ENCODE results near the gene NDUFB5.
"Not testable (repeated sequence)": the region's sequence is repeated elsewhere in the genome, so short reads cannot be mapped to it uniquely, and the experiment has no call there.

NDUFB5 gene

DNA sequence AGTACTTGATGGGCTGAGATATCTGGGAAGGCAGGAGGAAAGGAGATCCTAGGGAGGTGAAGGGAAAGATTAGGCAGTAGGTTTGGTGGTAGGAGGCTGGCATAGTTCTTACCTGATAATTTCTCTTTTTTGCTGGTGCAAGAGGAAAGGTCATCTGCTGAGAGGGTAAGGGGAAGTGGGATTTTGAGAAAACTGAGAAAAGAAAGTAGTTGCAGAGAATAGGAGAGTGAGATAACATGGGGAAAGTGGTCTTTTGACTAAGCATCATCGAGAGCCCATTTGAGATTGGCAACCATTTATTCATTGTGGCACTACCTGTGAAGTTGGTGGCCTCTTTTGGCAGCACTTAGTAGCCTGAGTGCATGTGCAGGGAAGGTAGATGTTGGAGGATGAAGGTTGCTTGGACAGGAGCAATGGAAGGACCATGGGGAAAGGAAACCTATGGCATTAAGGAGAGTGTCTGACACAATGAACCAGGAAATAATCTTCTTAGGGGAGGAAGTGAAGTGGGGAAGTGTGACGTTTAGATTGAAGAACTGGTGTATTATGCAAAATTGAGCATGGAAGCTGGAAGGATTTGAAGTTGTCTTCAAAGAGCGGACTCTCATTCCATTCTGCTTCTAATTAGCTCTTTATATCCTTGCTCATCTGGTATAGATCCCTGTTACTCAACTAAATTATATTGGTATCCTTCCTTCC, 26.3 kb downstream of the NDUFB5 start:
- DNase-seq (ENCODE audit: low read depth), result no peak

DNA sequence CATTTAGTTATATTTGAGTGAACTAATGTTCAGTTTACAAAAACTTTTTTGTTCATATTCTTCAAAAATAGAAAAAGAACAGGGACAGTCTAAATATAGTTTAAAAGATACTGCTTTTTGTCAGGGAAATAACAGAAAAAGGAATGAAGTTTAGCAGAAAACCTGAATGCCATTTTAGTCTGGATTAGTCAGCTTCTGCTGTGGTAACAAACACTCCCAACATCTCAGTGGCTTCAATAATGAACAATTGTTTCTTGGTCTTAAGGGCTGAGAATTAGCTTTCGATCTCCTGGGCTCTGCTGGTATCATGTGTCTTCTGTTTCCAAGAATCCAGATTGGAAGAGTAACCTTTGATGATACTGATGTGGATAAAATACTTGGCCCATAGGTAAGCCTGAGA, 35.9 kb downstream of the NDUFB5 start:
- no peak for DNase-seq (ENCODE audit: low read depth)

DNA sequence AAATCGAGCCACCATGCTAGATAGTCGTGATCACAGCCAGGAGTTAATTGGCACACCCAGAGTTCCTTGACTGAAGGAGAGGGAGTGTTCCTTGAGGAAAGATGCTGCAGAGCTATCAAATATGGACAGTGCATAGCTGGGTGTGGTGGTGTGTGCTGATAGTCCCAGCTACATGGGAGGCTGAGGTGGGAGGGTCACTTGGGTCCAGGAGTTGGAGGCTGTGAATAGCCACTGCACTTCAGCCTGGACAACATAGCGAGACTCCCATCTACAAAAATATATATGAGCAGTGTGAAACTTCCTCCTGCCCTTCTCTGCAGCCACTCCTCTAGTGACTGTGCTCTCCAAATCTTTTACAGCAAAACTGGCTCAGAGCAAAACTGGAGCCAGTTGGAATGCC, 38.3 kb downstream of the NDUFB5 start:
- DNase-seq (ENCODE audit: low read depth), result no peak

DNA sequence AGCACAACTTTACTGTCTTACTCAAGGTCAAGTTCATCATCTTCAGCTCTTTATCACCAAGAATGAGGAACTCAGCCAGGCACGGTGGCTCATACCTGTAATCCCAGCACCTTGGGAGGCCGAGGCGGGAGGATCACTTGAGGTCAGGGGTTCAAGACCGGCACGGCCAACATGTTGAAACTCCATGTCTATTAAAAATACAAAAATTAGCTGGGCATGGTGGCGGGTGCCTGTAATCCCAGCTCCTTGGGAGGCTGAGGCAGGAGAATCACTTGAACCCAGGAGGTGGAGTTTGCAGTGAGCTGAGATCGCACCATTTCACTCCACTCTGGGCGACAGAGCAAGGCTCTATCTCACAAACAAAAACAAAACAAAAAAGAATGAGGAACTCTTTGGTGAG, 39.2 kb downstream of the NDUFB5 start:
- DNase-seq (ENCODE audit: low read depth), result not testable (repeated sequence)

DNA sequence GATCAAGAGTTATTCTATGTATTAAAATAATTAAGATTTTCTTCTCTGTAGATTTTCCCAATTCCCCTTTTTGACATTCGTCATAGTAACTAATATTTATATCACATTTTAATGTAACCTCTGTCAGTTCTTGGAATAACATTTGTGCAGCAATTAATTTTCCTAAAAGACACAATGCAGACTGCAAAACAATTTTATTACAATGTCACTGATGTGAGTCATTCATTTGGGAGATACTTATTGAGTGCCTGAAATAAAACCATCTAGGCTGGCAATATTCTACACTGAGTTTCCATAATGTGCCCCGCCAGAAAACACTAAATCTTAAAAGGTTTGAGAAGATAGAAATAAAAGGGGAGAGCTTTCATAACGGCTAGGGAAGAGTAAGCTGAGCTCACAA, 41.6 kb downstream of the NDUFB5 start:
- no peak for DNase-seq (ENCODE audit: low read depth)

DNA sequence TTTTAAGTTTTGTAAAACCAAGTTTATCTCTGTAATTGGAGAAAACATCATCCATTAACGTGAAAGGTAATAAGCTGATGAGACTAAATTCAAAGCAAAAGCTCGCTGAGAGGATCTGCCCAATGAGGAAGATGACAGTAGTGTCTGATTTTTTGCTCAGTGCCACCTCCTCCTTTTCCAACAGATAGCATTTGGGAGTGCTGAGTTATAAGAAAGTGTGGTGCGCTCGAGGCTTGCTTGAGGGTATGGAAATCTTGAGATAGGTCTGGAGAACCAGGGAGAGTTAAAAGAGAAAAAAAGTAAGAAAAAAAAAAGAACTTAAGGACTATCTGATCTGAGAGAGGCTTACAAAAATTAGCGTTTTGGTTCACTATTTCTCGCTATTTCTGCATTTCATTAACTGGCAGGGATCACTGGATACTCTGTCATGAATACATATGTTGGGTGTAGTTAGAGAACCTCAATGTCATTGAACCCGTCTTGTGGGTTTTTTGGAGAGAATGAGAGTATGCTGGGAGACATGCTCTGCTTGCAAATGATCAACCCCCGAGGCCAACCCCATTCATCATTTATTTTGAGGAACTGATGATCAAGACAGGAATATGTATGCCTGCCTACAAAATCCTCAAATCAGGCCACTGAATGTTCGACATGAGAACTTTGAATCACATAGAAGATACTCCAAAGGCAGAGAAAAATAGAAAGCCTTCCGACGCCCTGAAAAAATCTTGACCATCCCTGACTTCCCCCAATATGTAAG, 47.3 kb downstream of the NDUFB5 start:
- no peak for DNase-seq (ENCODE audit: low read depth)

DNA sequence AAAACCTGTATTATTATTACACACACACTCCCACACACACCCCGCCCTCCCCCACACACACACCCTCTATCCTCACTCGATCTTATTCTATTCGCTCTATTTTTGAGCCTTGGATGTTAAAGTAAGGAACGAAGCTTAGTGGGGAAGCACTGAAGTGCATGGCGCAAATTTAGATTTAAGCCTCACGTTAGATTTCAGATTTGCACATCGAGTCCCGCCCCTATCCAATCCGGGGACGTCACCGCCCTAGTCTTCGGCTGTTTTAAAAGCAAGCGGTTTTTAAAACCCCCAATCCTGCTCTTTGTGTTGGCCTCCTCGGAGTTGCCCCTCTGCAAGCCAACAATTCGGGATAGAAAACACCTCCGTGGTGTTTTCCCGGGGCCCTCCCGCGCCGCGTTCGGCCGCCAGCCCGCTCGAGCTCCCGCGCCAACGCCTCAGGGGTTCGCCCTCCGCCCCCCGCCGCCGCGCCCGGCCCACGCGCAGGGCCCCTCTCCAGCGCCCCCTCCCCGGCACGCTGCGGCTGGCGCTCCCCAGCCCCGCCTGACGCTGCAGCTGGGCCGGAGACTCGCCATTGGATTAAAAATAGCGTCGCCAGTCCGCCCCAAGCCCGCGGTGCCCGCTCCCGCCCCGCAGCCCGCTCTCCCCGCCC, 48.0 kb downstream of the NDUFB5 start, which contains the start of gene USP13:
USP13 (plus strand) TSS at position 594 of the 649 bp plus-strand sequence. CDS start 186 bp downstream, outside the sequence.
- DNase-seq (ENCODE audit: low read depth), result peak; percentile 47

DNA sequence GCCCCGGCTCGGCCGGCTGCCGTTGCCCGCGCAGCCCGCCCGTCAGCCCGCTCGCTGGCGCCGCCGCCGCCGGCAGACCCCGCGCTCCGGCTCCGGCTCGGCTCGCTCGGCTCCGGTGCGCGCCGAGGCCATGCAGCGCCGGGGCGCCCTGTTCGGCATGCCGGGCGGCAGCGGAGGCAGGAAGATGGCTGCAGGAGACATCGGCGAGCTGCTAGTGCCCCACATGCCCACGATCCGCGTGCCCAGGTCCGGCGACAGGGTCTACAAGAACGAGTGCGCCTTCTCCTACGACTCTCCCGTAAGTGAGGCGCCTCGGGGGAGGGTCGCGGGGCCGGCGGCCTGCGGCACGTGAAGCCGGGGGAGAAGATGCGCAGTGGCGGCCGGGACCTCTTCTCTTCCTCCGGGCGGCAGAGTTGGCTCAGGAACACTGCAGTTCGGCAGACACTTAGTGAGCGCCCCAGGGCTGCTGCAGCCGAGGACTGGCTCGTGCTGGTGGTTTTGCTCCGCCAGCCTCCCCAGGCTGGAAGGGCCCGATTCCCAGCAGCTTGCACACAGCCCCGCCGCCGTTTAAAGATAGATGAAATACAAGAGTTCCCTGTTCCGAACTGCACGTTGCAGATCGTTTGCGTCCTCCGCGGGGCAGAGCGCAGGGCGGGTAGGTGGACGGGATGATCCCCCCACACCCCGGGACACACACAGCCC, 48.7 kb downstream of the NDUFB5 start:
- peak; percentile 53 for DNase-seq (ENCODE audit: low read depth)

DNA sequence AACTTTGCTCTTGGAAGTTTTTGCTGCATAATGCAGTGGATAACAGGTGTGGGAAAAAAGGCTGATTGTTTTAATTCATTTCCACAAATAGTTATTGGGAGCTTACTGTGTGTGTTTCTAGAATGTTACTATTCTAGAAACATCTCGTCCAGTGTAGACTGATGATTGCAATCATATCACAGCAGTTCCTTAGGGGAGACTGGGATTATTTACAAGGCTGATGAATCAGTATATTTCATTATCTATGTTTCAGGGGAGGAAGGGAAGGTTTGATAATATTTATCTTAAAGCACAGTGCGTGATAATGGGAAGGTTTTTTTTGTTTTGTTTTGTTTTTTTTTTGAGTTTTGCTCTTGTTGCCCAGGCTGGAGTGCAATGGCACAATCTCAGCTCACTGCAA, 50.6 kb downstream of the NDUFB5 start:
- no peak for DNase-seq (ENCODE audit: low read depth)

DNA sequence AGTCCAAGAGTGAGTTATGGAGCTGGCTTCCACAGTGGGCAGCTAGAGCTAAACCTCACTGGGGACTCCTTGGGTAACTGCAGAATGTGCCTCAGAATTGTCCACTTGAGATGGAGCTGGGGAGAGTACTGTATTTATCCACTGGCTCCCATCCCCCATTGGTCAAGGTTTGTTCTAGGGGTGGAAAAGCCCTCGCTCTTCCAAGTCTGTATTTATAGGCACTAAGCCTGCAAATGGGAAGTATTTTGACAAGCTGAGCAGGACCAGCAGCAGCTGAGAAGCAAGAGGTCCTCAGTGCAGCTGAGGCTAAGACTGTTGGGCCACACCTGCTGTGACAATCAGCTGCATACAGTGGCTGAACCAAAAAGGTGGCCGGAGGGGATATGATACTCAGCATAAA, 54.0 kb downstream of the NDUFB5 start:
- DNase-seq (ENCODE audit: low read depth), result no peak

DNA sequence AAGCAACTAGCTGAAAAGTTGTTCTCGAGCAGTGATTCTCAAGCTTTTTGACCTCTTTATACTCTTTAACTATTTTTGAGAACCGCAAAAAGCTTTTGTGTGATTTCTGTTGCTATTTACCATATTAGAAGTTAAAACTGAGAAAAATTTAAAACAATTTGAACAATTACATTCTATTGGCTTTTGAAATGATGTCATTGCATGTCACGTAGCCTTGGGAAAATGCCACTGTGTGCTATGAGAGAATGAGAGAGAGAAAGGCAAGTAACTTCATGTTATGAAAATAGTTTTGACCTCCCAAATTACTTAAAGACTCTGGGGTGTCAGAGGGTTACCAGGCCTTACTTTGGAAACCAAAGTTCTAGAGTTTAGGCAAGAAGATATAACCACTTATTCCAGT, 56.3 kb downstream of the NDUFB5 start:
- DNase-seq (ENCODE audit: low read depth), result no peak

DNA sequence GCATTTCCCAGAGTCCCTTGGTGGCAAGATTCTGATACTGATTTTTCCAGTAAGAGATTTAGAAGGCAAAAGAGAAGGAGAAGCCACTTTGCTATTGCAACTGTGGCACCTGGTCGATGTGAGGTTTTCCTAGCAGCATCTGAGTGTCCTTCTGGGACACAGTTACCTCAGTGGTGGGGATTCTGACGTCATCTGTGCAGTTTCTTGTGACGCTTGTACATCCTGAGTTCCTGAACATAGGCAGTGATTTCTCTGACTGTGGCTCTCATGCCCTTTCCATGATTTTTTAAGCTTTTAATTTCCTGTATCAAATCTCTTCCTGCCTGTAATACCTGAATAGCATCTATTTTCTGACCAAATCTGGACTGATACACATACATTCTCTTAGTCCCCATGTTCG, 57.2 kb downstream of the NDUFB5 start:
- DNase-seq (ENCODE audit: low read depth), result no peak

DNA sequence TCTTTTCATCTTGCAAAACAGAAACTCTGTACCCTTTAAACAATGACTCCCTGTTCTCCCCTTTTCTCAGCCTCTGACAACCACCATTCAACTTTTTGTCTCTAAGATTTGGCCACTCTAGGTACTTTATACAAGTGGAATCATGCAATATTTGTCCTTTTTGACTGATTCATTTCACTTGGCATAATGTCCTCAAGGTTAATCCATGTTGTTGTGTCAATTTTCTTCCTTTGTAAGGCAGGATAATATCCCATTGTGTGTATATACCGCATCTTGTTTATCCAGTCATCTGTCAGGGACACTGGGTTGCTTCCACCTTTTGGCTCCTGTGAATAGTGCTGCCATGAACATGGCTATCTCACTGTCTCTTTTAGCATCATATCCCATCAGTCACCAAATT, 58.5 kb downstream of the NDUFB5 start:
- no peak for DNase-seq (ENCODE audit: low read depth)

DNA sequence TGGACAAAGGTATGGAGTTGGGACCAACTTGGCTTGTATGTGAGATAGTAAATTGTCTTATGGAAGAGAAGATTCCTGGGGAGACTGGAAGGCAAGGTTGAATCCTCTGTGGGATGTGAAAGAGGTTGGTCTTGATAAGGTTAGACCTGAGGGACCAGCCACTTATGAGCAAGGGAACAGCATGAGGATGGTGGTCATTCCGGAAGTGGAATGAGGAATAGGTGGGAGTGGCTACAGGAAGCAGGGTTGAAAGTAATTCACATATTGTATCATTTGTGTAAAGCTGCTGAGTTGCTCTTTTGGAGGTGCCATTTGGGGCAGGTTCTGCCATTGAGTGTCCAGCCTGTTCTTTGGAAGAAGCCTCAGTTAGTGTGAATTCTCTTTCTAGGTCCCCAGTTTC, 61.4 kb downstream of the NDUFB5 start:
- no peak for DNase-seq (ENCODE audit: low read depth)

DNA sequence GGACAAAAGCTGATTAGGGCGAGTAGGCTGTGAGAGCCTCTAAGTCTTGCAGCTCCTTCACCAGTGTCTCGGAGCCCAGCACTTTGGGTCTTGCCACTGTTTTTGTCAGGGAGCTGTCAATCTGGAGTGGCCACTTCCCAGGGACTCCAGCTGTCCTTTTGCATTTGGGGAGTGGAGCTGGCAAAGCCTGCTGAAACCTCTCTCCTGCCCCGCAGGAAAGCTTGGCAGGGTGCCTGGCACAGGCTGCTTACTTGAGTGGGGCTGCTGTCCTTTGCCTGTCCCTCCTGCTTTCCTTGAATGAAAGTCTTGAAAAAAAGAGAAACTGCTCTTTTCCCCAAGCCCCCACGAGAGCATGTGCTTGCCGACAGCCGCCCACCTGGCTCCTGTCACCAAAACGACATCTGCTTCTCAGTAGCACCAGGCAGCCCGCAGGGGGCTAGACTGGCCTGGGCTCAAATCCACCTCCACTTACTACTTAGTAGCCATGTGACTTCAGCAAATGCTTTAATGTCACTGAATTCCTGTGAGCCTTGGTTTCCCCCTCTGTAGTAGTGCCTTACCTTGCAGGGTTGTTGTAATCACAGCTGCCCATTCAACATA, 61.9 kb downstream of the NDUFB5 start:
- no peak for DNase-seq (ENCODE audit: low read depth)

DNA sequence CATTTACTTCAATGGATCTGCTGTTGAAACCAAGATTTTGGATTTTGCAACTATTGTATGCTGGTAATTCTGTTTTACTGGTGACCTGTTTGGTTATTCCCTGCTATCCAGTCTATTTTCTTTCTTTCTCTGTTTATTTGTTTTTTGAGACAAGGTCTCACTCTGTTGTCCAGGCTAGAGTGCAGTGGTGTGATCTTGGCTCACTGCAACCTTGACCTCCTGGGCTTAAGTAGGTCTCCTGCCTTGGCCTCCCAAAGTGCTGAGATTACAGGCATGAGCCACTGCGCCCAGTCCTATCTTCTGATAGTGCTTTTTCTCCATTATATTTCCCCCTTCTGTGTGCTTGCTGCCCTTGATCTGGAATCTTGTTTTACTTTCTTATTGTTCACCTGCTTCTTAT, 63.8 kb downstream of the NDUFB5 start:
- no peak for DNase-seq (ENCODE audit: low read depth)

DNA sequence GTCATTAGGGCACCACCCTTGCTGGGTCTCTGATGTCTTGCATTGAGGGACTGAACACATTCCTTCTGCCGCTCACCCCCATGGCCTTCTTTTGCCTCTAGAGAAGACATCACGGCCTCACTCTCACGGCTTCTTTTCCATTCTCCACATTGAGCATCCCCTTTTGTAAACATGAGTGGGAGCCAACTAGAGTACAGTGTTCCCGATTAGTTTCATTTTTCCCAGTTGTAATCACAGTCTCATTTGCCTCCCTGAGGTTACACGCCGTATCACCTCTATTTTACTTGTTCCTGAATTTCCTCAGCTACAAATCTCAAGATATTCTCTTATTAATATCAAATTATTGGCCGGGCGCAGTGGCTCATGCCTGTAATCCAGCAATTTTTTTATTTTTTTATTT, 65.7 kb downstream of the NDUFB5 start:
- no peak for DNase-seq (ENCODE audit: low read depth)

DNA sequence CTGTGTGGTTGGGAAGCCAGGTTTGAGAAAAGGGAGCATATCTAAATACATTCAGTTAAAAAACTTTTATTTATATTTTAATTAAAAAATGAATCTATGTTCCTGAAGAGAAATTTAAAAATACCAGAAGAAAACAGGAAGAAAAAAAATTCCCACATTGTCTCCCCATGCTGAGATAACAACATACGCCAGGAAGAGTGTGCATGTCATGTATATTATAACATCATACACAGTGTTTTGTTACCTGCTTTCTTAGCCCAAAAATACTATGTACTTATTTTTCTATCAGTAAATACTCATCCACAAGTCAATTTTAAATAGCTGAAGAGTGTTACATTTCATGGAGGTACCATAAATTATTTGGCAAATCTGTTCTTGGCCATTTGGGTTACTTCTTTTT, 66.7 kb downstream of the NDUFB5 start:
- no peak for DNase-seq (ENCODE audit: low read depth)

DNA sequence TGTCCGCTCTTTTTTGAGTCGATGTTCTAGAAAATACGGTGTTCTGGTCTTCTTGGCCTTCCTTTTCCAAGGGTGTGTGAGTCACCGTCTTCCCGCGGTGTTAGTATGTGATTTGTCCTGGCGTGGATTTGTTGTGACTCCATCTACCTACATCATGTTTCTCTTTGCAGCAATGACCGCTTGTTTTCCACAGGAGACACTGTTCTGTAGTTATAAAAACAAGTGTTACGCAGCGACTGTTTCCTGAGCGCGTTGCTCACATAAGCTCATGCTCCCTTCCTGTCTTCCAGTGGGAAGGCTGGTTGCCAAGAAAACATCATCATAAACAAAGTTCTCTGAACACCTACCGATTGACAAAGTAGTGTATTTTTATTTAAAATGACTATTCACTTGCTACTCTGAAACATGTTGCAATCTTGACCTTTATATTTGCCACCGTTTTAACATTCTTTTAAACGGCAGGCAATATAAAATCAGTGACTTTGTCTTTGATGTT, 67.2 kb downstream of the NDUFB5 start:
- no peak for DNase-seq (ENCODE audit: low read depth)

DNA sequence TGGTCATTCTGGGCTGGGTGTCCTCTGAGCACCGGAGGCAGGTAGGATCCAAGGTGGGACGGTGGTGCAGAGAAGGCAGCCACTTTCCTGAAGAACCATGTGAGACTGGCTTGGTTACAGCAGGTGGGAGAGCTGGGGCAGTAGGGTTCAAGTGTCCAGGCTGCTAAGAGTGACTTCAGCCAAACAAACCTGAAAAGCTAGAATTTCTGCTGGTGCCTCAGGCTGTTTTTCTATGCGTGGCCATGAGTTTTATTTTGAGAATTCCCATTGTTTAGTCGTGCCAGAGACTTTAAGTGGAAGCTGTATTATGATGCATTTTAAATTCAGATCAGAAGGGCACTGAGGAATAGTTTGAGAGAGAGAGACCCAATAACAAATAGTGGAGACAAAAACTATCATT, 68.3 kb downstream of the NDUFB5 start:
- no peak for DNase-seq (ENCODE audit: low read depth)

DNA sequence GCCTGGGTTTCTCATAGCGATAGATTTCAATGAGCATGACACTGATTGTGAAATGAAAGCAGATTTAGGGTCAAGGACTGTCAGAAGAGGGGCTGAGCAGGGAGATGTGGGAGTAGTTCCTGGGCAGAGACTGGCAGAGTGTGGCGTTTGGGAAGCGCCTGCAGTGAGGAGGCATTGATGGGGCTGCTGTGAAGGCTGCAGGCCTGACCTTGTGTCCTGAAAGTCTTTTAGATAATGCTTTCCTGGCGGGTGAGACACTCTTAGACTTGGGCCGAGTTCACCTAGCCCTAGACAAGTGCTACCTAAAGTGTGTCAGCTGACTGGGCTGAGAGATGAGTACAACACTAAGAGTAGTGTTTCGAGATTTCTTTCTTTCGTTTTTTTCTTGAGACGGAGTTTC, 68.9 kb downstream of the NDUFB5 start:
- no peak for DNase-seq (ENCODE audit: low read depth)

DNA sequence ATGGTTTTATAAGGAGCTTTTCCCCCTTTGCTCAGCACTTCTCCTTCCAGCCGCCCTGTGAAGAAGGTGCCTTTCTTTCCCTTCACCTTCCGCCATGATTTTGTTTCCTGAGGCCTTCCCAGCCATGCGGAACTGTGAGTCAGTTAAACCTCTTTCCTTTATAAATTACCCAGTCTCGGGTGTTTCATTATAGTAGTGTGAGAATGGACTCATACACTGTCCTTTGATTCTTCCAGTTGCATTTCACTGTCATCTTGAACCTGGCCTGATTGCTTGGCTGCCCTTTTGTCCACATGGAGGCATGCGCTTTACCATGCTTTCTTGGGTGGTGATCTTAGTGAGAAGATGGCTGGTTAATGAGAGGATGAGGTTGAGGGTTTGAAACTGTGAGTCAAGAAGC, 71.5 kb downstream of the NDUFB5 start:
- DNase-seq (ENCODE audit: low read depth), result no peak

Measured in activated T-cell treated with anti-CD3 and anti-CD28 coated beads for 48 hours (primary cell).